Measurements from ENCODE around the gene ANXA6. TPM values are rescaled to one million over a fixed set of nuclear protein-coding genes. Genes with fewer than 3 reads are reported as not detected.

Gene ANXA6
- polyA plus RNA-seq, 1 of the 3 experiments (the other 2 are of a cell fraction): 87.5 TPM

DNA sequence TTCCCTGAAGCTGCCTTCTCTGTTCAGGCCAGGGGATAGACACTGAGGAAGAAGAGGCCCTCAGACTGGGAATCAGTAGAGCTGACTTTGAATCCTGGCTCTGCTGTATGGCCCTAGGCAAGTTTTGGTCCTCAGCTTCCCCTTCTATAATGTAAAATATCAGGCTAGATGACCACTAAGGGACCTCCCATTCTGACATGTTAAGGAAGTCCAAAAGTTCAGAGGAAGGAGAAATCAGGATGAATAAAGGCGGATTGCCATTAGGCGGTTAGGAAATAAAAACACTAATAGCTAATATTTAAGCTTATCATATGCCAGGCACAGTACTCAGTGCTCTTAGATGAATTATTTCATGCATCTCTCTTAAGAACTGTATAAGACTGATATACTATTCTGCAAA is 67.9 kb downstream of the ANXA6 start (continued):
- no peak for TF ChIP-seq FOXJ3 (CRISPR knock-in tag; IDR thresholded peaks at IDR 0.05)
- no peak for TF ChIP-seq TAF1 (IDR thresholded peaks at IDR 0.05; ENCODE audit: borderline replicate concordance, low read depth, low read length)
- TF ChIP-seq, protein P1, sequence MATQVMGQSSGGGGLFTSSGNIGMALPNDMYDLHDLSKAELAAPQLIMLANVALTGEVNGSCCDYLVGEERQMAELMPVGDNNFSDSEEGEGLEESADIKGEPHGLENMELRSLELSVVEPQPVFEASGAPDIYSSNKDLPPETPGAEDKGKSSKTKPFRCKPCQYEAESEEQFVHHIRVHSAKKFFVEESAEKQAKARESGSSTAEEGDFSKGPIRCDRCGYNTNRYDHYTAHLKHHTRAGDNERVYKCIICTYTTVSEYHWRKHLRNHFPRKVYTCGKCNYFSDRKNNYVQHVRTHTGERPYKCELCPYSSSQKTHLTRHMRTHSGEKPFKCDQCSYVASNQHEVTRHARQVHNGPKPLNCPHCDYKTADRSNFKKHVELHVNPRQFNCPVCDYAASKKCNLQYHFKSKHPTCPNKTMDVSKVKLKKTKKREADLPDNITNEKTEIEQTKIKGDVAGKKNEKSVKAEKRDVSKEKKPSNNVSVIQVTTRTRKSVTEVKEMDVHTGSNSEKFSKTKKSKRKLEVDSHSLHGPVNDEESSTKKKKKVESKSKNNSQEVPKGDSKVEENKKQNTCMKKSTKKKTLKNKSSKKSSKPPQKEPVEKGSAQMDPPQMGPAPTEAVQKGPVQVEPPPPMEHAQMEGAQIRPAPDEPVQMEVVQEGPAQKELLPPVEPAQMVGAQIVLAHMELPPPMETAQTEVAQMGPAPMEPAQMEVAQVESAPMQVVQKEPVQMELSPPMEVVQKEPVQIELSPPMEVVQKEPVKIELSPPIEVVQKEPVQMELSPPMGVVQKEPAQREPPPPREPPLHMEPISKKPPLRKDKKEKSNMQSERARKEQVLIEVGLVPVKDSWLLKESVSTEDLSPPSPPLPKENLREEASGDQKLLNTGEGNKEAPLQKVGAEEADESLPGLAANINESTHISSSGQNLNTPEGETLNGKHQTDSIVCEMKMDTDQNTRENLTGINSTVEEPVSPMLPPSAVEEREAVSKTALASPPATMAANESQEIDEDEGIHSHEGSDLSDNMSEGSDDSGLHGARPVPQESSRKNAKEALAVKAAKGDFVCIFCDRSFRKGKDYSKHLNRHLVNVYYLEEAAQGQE (IDR thresholded peaks at IDR 0.05; ENCODE audit: low read depth, low read length): no peak

DNA sequence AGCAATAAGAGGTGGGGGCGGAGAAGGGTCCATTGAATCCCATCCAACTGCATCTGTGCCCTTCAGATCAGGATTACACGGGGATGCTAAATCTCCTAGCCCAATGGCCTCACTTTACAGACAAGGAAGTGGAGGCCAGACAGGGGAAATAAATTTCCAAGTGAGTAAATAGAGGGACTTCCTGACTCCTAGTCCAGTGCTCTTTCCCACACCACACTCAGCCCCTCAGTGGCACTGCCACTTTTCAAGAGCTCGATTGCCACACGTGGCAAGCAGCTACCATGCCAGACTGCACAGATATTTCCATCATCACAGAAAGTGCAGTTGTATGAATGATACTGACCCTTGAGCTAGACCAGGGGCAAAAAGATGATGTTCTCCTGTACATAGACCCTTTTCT is 68.6 kb downstream of the ANXA6 start:
- Histone ChIP-seq H3K4me3 (ENCODE audit: low read depth in 2 of 2, low read length in 1 of 2) (no peak overlapping the region), H2AFZ (ENCODE audit: low read depth) (no peak overlapping the region), H3K4me1 (ENCODE audit: control insufficient read depth in 1 of 2, insufficient read depth in 2 of 2, low read depth in 1 of 2, low read length in 1 of 2) (peaks cover 10% of the 10 kb centered on the region in 2 experiments; a peak in 3 of 4 replicates), H3K79me2 (ENCODE audit: insufficient read depth) (no peaks in the 10 kb centered on the region), H3K9me2 (no peaks in the 10 kb centered on the region), H3K9ac (no peak overlapping the region), H3K4me2 (no peak overlapping the region), H3K9me3 (no peaks in the 10 kb centered on the region), H3F3A (replicated peaks; ENCODE audit: insufficient read depth) (peaks cover 15% of the 10 kb centered on the region), H3K27me3 (ENCODE audit: insufficient read depth) (no peaks in the 10 kb centered on the region), H3K27ac (ENCODE audit: low read depth in 2 of 2, low read length in 1 of 2) (no peak overlapping the region), H4K20me1 (ENCODE audit: insufficient read depth) (no peaks in the 10 kb centered on the region), H3K36me3 (replicated peaks in 1 of 2; ENCODE audit: control insufficient read depth in 1 of 2, insufficient read depth in 2 of 2, low read length in 1 of 2) (no peaks in the 10 kb centered on the region)
- no peak for TF ChIP-seq MXI1 (IDR thresholded peaks at IDR 0.05; ENCODE audit: low read depth, low read length)
- no peak for TF ChIP-seq MEF2A (IDR thresholded peaks at IDR 0.05; ENCODE audit: borderline replicate concordance, low read depth)
- no peak for TF ChIP-seq NRF1 (IDR thresholded peaks at IDR 0.05; ENCODE audit: low read depth, low read length)
- no peak for TF ChIP-seq POLR2AphosphoS5 (IDR thresholded peaks at IDR 0.05; ENCODE audit: low read depth, low read length)
- TF ChIP-seq SIN3A (IDR thresholded peaks at IDR 0.05; ENCODE audit: borderline replicate concordance, low read depth, low read length): no peak
- TF ChIP-seq, protein P2, sequence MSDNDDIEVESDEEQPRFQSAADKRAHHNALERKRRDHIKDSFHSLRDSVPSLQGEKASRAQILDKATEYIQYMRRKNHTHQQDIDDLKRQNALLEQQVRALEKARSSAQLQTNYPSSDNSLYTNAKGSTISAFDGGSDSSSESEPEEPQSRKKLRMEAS (IDR thresholded peaks at IDR 0.05; ENCODE audit: low read depth): no peak
- TF ChIP-seq, protein P3, sequence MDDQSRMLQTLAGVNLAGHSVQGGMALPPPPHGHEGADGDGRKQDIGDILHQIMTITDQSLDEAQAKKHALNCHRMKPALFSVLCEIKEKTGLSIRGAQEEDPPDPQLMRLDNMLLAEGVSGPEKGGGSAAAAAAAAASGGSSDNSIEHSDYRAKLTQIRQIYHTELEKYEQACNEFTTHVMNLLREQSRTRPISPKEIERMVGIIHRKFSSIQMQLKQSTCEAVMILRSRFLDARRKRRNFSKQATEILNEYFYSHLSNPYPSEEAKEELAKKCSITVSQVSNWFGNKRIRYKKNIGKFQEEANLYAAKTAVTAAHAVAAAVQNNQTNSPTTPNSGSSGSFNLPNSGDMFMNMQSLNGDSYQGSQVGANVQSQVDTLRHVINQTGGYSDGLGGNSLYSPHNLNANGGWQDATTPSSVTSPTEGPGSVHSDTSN (IDR thresholded peaks at IDR 0.05): no peak
- TF ChIP-seq GATA2 (CRISPR knock-in tag; IDR thresholded peaks at IDR 0.05): no peak
- TF ChIP-seq FOXJ3 (CRISPR knock-in tag; IDR thresholded peaks at IDR 0.05): no peak
- TF ChIP-seq FOSL2 (IDR thresholded peaks at IDR 0.05; ENCODE audit: borderline replicate concordance, low read depth): no peak
- TF ChIP-seq, protein P4, sequence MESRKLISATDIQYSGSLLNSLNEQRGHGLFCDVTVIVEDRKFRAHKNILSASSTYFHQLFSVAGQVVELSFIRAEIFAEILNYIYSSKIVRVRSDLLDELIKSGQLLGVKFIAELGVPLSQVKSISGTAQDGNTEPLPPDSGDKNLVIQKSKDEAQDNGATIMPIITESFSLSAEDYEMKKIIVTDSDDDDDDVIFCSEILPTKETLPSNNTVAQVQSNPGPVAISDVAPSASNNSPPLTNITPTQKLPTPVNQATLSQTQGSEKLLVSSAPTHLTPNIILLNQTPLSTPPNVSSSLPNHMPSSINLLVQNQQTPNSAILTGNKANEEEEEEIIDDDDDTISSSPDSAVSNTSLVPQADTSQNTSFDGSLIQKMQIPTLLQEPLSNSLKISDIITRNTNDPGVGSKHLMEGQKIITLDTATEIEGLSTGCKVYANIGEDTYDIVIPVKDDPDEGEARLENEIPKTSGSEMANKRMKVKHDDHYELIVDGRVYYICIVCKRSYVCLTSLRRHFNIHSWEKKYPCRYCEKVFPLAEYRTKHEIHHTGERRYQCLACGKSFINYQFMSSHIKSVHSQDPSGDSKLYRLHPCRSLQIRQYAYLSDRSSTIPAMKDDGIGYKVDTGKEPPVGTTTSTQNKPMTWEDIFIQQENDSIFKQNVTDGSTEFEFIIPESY (IDR thresholded peaks at IDR 0.05; ENCODE audit: borderline replicate concordance, low read depth): no peak
- TF ChIP-seq EP300 (IDR thresholded peaks at IDR 0.05; ENCODE audit: borderline replicate concordance in 1 of 2, low read depth in 1 of 2, low read length in 1 of 2): no peak
- TF ChIP-seq RAD21 (IDR thresholded peaks at IDR 0.05; ENCODE audit: low read length): no peak
- TF ChIP-seq, protein P5, sequence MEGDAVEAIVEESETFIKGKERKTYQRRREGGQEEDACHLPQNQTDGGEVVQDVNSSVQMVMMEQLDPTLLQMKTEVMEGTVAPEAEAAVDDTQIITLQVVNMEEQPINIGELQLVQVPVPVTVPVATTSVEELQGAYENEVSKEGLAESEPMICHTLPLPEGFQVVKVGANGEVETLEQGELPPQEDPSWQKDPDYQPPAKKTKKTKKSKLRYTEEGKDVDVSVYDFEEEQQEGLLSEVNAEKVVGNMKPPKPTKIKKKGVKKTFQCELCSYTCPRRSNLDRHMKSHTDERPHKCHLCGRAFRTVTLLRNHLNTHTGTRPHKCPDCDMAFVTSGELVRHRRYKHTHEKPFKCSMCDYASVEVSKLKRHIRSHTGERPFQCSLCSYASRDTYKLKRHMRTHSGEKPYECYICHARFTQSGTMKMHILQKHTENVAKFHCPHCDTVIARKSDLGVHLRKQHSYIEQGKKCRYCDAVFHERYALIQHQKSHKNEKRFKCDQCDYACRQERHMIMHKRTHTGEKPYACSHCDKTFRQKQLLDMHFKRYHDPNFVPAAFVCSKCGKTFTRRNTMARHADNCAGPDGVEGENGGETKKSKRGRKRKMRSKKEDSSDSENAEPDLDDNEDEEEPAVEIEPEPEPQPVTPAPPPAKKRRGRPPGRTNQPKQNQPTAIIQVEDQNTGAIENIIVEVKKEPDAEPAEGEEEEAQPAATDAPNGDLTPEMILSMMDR (IDR thresholded peaks at IDR 0.05): no peak
- TF ChIP-seq NFIC (IDR thresholded peaks at IDR 0.05; ENCODE audit: borderline replicate concordance): no peak
- TF ChIP-seq, protein P6, sequence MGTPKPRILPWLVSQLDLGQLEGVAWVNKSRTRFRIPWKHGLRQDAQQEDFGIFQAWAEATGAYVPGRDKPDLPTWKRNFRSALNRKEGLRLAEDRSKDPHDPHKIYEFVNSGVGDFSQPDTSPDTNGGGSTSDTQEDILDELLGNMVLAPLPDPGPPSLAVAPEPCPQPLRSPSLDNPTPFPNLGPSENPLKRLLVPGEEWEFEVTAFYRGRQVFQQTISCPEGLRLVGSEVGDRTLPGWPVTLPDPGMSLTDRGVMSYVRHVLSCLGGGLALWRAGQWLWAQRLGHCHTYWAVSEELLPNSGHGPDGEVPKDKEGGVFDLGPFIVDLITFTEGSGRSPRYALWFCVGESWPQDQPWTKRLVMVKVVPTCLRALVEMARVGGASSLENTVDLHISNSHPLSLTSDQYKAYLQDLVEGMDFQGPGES (IDR thresholded peaks at IDR 0.05; ENCODE audit: low read depth, low read length): no peak
- no peak for TF ChIP-seq ELF1 (IDR thresholded peaks at IDR 0.05)
- ChIA-PET CTCF (interaction anchor here (1.2 to 2.2 kb wide), 3 partner anchors 26 to 40 kb away, joined by 3 to 10 read pairs (median 5); no protein-coding TSS in a partner anchor), POLR2A (interaction anchor here (2.4 kb wide), 1 partner anchor 8 kb away, joined by 8 read pairs; the partner anchor contains the start of gene TNIP1)
- WGBS (ENCODE audit: low lambda C conversion rate): 85% methylated on average over 4 of the region's 4 CpGs
- DNase-seq: no peak

Measured in SK-N-SH (cell line).